Heart right ventricle (tissue), 16 donors: ENCODE results near the gene TMEM38B. TPM values are rescaled to one million over a fixed set of nuclear protein-coding genes. Genes with fewer than 3 reads are reported as not detected.
"Not testable (repeated sequence)": the region's sequence is repeated elsewhere in the genome, so short reads cannot be mapped to it uniquely, and the experiment has no call there.

Experiments used
- ATAC-seq, 8 donors: fragments of 200-7000 bp; cut with Tn5 transposase; one replicate each; pipeline ENCODE4 v1.9.1; 2020; ENCODE audit warnings: mild to moderate bottlenecking in 8 of 8, moderate library complexity in 8 of 8, moderate number of reproducible peaks in 1 of 8
- DNase-seq, 2 donors: peaks; one replicate each; pipeline ENCODE4 v3.0.0-alpha.2; 2020
- H3K27ac ChIP-seq, 10 donors: fragments of 200-600 bp; sonication (generic) in 2 of 10; one replicate each; pipeline versions ENCODE4 v1.5.0 to v1.8.0; 2020 to 2022; ENCODE audit warnings: mild to moderate bottlenecking in 3 of 10
- H3K27me3 ChIP-seq, 7 donors: fragments of 200-600 bp; one replicate each; pipeline ENCODE4 v1.8.0; 2021 to 2022; ENCODE audit warnings: mild to moderate bottlenecking in 2 of 7
- H3K36me3 ChIP-seq, 9 donors: fragments of 200-600 bp; sonication (generic) in 1 of 9; one replicate each; pipeline versions ENCODE4 v1.5.0 to v1.8.0; 2020 to 2022; ENCODE audit warnings: mild to moderate bottlenecking in 2 of 9
- H3K4me1 ChIP-seq, 9 donors: fragments of 200-600 bp; sonication (generic) in 1 of 9; one replicate each; pipeline versions ENCODE4 v1.5.0 to v1.8.0; 2020 to 2022; ENCODE audit warnings: mild to moderate bottlenecking in 4 of 9
- H3K4me3 ChIP-seq, 10 donors: fragments of 200-600 bp; sonication (generic) in 2 of 10; one replicate each; pipeline versions ENCODE4 v1.5.0 to v1.8.0; 2020 to 2022; ENCODE audit warnings: mild to moderate bottlenecking in 7 of 10, moderate library complexity in 2 of 10
- H3K9me3 ChIP-seq, 11 donors: fragments of 200-600 bp in 10 of 11; sonication (generic) in 2 of 11; one replicate each; pipeline versions ENCODE4 v1.5.0 to v1.8.0; 2013 to 2022; ENCODE audit warnings: mild to moderate bottlenecking in 2 of 11, control low read depth in 1 of 11, moderate library complexity in 1 of 11
- WGBS, 2 donors: extraction: QIAGEN DNeasy Blood & Tissue Kit; methylation state at CpG; one replicate each; pipeline ENCODE4 v1.1.7; 2013; ENCODE audit warnings: inconsistent platforms in 1 of 2; 5-methylcytosine and 5-hydroxymethylcytosine counted together
- intact Hi-C, 10 donors: fragments of 100-400 bp; cut with DNase I; formaldehyde crosslinking; loops; one replicate each; pipeline versions ENCODE4 v1.11.1 to v1.14.2; 2022
- polyA plus RNA-seq, 2 donors: library from polyadenylated mRNA; stranded (reverse); fragments of 200-250 nt; gene quantifications; one replicate each; pipeline ENCODE4 v1.2.3, GENCODE V29; 2013
- total RNA-seq, 10 donors: library from RNA; stranded (reverse); fragmentation: NEBNext Ultra II Directional in 3 of 10; extraction: Animal tissue kit (Norgen Biotek cat#: 25700) in 3 of 10; gene quantifications; one replicate each; pipeline versions ENCODE4 v1.2.1 to v1.2.4, GENCODE V29; 2021 to 2023
- TF ChIP-seq, protein P1 (sequence below), 9 donors: fragments of 200-600 bp; sonication (generic) in 2 of 9; IDR thresholded peaks; one replicate each; pipeline versions ENCODE4 v1.5.0 to v1.8.0; 2021 to 2022; ENCODE audit warnings: antibody characterized with exemption in 9 of 9, mild to moderate bottlenecking in 5 of 9, moderate library complexity in 1 of 9
- donor health status: Arrhythmogenic right ventricular cardiomyopathy.
- donor health status: ischemic (EF 13 %, LVEDD 7.1; RV severe dilation, severe dysfunction).
- donor health status: healthy with polysubstance abuse.
- donor health status: DM: no; HTN: yes; CAD: no.
- donor health status: DM: no; HTN: no; CAD: no.
- donor health status: ischemic (EF 25% LVEDD 6.9; RV normal size, moderate dysfunction).
- donor health status: ischemic (EF 25% LVEDD 5.7; RV mildly dilated, moderate dysfunction).
- donor health status: healthy.
- donor health status: DM: yes; HTN: yes; CAD: no.
- donor health status: Ischemic cardiomyopathy.
- donor health status: ischemic (EF 35%, LVEDD 5.7; RV mildly dilated, moderate dysfunction).
- donor health status: nonischemic (EF 11% LVEDD 7.7; RV severe dilation, severe dysfunction).
- donor health status: DM: yes; HTN: yes; CAD: no.
- donor health status: PGD.
- donor health status: ischemic (EF 29% LVEDD 5.4; RV normal size, mild dysfunction).
- donor health status: nonischemic (EF 23%, LVEDD 6.1; RV moderate dilation, normal function).

TMEM38B gene
- total and polyA plus RNA-seq, 12 donors: 13.5 to 68.4 (median 53.0) TPM

DNA sequence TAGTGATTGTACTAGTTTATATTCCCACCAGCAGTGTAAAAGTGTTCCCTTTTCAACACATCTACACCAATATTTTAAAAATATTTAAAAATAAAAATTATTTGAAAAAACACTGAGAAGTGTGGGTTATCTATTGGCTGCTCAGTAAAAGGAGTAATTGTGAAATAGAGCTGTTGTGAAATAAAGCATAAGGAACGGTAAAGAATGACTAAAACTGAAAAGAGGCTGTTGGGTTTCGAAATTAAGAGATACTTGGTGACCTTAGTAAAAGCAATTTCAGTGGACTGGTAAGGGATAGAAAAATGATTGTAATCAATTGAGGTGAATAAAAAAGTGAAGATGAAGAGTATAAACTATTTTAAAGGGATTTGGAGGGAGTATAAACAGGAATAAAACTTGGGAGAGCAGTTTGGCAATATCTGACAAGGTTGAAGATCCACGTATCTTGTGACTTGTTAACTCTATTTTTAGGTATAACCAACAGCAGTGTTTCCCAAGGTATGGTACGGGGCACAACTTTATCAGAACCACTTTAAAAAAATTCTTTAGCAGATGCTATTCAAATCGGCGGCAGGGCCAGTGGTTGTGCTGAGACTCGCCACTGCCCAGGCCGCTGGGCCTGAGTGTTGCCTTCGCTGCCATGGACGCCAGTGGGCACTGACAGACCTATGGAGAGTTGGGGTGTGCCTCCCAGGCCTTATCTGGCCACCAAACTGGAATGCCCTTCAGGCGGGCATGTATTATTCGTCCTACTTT is 63.3 kb downstream of the TMEM38B start:
- Histone ChIP-seq H3K27ac (no peak overlapping the region), H3K9me3 (peaks cover 0 to 41% (median 4%) of the 10 kb centered on the region in 11 donors), H3K4me3 (no peak overlapping the region), H3K4me1 (peaks cover 0 to 7% (median 0%) of the 10 kb centered on the region in 9 donors), H3K27me3 (no peaks in the 10 kb centered on the region), H3K36me3 (peaks cover 0 to 14% (median 0%) of the 10 kb centered on the region in 9 donors)
- 75 to 80% methylated on average over 12 of the region's 12 CpGs for WGBS, 2 donors
- peak in 3 of 8 donors; percentile 27 to 67 (median 50) for ATAC-seq
- TF ChIP-seq, protein P1, sequence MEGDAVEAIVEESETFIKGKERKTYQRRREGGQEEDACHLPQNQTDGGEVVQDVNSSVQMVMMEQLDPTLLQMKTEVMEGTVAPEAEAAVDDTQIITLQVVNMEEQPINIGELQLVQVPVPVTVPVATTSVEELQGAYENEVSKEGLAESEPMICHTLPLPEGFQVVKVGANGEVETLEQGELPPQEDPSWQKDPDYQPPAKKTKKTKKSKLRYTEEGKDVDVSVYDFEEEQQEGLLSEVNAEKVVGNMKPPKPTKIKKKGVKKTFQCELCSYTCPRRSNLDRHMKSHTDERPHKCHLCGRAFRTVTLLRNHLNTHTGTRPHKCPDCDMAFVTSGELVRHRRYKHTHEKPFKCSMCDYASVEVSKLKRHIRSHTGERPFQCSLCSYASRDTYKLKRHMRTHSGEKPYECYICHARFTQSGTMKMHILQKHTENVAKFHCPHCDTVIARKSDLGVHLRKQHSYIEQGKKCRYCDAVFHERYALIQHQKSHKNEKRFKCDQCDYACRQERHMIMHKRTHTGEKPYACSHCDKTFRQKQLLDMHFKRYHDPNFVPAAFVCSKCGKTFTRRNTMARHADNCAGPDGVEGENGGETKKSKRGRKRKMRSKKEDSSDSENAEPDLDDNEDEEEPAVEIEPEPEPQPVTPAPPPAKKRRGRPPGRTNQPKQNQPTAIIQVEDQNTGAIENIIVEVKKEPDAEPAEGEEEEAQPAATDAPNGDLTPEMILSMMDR (IDR thresholded peaks at IDR 0.05): no peak
- DNase-seq: no peak
- intact Hi-C loops: no loop called here

DNA sequence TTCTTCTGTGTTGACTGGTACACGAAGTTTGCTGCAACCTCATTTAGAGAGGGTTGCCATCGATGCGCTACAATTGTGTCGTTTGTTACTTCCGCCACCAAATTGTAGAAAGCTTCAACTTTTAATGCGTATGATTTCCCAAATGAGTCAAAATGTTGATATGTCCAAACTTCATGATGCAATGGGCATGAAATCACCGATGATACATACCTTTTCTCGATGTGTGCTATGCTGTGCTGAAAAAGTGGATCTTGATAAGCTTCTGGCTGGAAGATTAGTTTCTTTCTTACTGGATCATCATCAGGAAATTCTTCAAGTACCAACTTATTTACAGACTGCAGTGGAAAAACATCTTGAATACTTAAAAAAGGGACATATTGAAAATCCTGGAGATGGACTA is 65.7 kb downstream of the TMEM38B start:
- DNase-seq (no peak), ATAC-seq (no peak)
- Histone ChIP-seq H3K36me3 (peaks cover 0 to 11% (median 0%) of the 10 kb centered on the region in 9 donors), H3K9me3 (peaks cover 0 to 18% (median 0%) of the 10 kb centered on the region in 11 donors), H3K27me3 (no peaks in the 10 kb centered on the region), H3K4me1 (peaks cover 0 to 7% (median 0%) of the 10 kb centered on the region in 9 donors), H3K27ac (no peak overlapping the region), H3K4me3 (no peak overlapping the region)
- TF ChIP-seq, protein P1 (IDR thresholded peaks at IDR 0.05): no peak
- 92 to 93% methylated on average over 8 of the region's 8 CpGs for WGBS, 2 donors
- intact Hi-C loops: no loop called here

DNA sequence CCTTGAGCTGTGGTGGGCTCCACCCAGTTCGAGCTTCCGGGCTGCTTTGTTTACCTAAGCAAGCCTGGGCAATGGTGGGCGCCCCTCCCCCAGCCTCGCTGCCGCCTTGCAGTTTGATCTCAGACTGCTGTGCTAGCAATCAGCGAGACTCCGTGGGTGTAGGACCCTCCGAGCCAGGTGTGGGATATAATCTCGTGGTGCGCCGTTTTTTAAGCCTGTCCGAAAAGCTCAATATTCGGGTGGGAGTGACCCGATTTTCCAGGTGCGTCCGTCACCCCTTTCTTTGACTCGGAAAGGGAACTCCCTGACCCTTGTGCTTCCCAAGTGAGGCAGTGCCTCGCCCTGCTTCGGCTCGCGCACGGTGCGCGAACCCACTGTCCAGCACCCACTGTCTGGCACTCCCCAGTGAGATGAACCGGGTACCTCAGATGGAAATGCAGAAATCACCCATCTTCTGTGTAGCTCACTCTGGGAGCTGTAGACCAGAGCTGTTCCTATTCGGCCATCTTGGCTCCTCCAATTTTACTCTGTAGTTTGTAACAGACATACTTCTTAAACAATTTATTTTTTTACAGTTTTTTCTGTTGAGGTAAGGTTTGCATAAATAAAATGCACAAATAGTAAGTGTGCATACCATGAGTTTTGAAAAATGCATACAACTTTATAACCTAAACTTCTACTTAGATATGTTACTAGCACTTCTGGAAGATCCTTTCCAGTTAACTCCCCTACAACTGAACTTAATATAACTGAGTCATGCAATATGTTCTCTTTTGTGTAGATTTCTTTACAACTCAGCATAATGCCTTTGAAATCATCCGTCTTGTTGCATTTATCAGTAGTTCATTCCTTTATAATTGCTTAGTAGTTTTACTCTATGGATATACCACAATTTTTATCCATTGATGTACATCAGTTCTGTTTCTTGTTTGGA is 88.5 kb downstream of the TMEM38B start:
- H3K36me3 ChIP-seq, DNase-seq, intact Hi-C loops, H3K27ac ChIP-seq, H3K4me1 ChIP-seq, H3K27me3 ChIP-seq, ATAC-seq, H3K4me3 ChIP-seq: not testable (repeated sequence)
- WGBS, 2 donors: 92 to 95% methylated on average over 16 to 22 of the region's 27 CpGs
- peaks cover 0 to 18% (median 0%) of the 10 kb centered on the region in 11 donors for H3K9me3 ChIP-seq

DNA sequence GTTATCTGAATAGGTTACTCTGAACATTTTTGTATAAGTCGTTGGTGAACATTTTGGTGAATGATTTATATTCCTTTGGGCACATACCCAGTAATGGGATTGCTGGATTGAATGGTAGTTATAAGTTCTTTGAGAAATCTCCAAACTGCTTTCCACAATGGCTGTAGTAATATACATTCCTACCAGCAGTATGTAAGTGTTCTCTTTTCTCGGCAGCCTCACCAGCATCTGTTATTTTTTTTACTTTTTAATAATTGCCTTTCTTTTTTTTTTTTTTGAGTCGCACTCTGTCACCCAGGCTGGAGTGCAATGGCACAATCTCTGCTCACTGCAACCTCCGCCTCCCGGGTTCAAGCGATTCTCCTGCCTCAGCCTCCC is 89.1 kb downstream of the TMEM38B start:
- H3K4me1 ChIP-seq, H3K36me3 ChIP-seq, DNase-seq, intact Hi-C loops, ATAC-seq, H3K27ac ChIP-seq, H3K27me3 ChIP-seq, H3K4me3 ChIP-seq: not testable (repeated sequence)
- 78 to 92% methylated on average over 5 to 6 of the region's 6 CpGs for WGBS, 2 donors
- H3K9me3 ChIP-seq: peaks cover 0 to 21% (median 0%) of the 10 kb centered on the region in 11 donors

DNA sequence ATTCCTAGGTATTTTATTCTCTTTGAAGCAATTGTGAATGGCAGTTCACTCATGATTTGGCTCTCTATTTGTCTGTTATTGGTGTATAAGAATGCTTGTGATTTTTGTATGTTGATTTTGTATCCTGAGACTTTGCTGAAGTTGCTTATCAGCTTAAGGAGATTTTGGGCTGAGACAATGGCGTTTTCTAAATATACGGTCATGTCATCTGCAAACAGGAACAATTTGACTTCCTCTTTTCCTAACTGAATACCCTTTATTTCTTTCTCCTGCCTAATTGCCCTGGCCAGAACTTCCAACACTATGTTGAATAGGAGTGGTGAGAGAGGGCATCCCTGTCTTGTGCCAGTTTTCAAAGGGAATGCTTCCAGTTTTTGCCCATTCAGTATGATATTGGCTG is 92.5 kb downstream of the TMEM38B start:
- H3K9me3 ChIP-seq: peaks cover 0 to 50% (median 11%) of the 10 kb centered on the region in 11 donors
- H3K4me1 ChIP-seq, H3K36me3 ChIP-seq, intact Hi-C loops, DNase-seq, ATAC-seq, H3K27me3 ChIP-seq, H3K4me3 ChIP-seq, H3K27ac ChIP-seq: not testable (repeated sequence)
- WGBS, 2 donors: 79 to 82% methylated on average over 2 of the region's 2 CpGs
